ENCODE results near the gene CDK1.

Gene CDK1

DNA sequence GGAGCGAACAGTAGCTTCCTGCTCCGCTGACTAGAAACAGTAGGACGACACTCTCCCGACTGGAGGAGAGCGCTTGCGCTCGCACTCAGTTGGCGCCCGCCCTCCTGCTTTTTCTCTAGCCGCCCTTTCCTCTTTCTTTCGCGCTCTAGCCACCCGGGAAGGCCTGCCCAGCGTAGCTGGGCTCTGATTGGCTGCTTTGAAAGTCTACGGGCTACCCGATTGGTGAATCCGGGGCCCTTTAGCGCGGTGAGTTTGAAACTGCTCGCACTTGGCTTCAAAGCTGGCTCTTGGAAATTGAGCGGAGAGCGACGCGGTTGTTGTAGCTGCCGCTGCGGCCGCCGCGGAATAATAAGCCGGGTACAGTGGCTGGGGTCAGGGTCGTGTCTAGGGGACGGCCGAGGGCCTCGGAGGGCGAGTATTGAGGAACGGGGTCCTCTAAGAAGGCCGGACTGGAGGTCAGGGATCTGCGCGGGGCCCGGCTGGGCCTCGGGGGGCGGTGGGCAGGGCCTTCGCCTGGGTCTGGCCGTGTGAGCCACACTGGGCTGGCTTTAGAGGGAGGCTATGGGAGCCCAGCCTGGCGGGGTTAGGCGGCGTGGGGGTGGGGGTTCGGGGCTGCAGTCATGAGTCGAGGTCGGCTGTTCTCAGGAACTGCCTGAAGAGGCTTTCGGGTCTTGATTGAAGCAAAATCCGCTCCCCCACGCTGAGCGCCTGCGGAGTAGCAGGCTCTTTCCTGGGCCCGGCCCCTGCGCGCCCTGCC is at the start of gene CDK1:
TSS of gene CDK1 (plus strand) at position 265 of the 757 bp plus-strand sequence. CDS start 1,688 bp downstream, outside the sequence.
- DNase-seq (ENCODE audit: low read depth in 2 of 2) = peak; percentile 82 to 88

GRCh38 chr10:60729106-60729505 is 49.2 kb upstream of the CDK1 start:
- DNase-seq (ENCODE audit: low read depth in 2 of 2) = no peak

GRCh38 chr10:60731134-60731885 is 47.0 kb upstream of the CDK1 start:
- DNase-seq (ENCODE audit: low read depth in 2 of 2) = no peak

DNA sequence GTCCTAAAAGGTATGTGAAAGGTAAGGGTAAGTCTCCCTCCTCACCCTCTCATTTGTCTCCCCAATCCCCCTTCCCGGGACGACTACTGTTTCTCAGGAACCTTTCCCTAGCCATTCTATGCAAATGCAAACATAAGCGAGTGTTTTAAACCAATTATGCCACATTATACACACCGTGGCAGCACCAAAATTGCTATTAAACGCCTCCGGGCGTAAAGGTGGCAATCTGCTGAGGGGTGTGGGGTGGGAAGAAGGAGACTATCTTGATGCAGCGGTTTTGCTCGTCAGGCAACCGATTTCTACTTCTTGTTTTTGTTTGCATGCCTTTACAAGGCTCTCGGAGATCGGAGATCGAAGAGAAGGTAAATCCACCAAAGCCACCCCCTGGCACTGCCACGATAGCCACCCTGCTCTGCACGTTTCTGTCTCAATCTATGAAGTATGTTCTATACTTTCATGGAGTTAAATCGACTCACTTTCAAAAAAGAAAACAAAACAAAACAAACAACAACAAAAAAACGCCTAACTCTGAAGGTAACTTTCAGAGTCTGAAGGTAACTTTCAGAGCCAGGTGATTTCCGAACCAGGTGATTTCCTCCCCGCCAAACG is 46.0 kb upstream of the CDK1 start:
- no peak for DNase-seq (ENCODE audit: low read depth in 2 of 2)

- no peak for DNase-seq (ENCODE audit: low read depth in 2 of 2)
These were observed 45.3 kb upstream of the CDK1 start for GRCh38 chr10:60732807-60733516.

GRCh38 chr10:60733517-60733822 is 44.8 kb upstream of the CDK1 start:
- no peak for DNase-seq (ENCODE audit: low read depth in 2 of 2)

DNA sequence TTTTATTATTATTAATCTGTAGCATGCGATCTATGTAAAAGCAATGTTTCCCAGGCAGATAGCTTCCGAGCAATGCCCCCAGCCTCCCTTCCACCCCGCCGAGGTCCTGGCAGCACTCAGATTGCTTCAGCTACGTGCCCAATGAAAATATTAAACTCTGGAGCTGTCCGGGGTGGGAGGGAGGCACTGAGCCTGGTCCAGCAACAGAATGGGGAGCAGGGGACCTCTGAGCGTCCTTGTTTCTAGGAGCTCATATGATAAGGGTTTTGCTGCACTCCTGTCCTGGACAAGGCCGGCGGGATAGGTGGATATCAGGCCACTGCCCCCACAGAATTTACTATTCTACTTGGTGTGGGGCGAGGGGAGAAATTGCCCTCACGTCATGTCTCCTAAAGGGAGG is 44.5 kb upstream of the CDK1 start:
- no peak for DNase-seq (ENCODE audit: low read depth in 2 of 2)

- no peak for DNase-seq (ENCODE audit: low read depth in 2 of 2)
These were observed 44.1 kb upstream of the CDK1 start for GRCh38 chr10:60734226-60734625.

- DNase-seq (ENCODE audit: low read depth in 2 of 2) = no peak
These were observed 43.0 kb upstream of the CDK1 start for GRCh38 chr10:60735244-60735643.

DNA sequence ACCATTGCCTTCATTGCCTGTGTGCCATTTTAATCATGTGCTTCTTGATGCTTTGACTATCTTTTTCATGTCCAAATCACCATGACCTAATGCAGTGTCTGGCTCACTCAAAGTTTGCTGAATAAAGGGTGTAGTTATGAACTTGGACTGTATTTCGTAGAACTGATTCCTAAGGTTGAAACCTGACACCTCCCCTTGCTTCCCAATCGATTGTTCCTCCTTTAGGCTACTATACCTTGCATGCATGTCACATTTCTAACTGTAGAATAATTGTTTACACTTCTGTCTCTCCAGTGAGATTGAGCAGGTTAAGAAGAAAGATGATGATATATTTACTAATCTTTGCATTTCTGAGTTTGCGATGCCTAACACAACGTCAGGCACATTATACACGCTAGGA is 41.0 kb upstream of the CDK1 start:
- DNase-seq (ENCODE audit: low read depth in 2 of 2) = no peak

DNA sequence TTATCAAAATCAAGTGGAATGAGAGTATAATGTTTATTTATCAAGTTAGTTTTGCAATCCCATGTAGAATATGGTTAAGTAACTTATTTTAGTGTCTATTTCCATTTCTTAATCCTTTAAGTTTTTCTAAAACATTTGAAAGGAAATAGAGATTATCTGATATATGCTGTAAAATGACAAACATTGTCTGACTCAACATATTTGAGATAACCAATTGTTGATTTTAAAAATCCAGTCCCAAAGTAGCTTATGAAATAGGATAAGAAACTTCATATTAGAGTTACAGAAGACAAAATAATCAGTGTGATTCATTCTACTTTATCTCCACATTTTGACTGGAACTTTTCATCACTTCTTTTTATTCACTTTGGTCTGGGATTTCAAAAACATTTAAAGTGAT is 38.7 kb upstream of the CDK1 start:
- DNase-seq (ENCODE audit: low read depth in 2 of 2) = no peak

DNA sequence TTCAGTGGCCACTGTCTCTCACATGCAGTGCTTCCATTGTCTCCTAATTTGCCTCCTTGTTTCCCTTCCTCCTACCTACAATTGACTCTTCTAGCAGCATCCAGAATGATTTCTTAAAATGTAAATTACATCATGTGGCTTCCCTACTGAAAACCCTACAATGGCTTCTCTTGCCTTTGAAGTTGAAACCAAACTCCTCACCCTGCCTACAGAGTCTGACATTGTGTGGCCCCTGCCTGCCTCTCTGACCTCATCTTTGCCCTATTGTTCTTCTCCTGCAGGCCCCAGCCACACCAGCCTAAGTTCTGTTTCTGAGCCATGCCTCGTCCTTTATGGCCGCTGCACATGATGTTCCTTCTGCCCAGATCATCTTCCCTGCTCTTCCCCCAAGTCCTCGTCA is 35.8 kb upstream of the CDK1 start:
- no peak for DNase-seq (ENCODE audit: low read depth in 2 of 2)

- no peak for DNase-seq (ENCODE audit: low read depth in 2 of 2)
These were observed 30.3 kb upstream of the CDK1 start for GRCh38 chr10:60747817-60748469.

- no peak for DNase-seq (ENCODE audit: low read depth in 2 of 2)
These were observed 25.1 kb upstream of the CDK1 start for GRCh38 chr10:60753152-60753551.

DNA sequence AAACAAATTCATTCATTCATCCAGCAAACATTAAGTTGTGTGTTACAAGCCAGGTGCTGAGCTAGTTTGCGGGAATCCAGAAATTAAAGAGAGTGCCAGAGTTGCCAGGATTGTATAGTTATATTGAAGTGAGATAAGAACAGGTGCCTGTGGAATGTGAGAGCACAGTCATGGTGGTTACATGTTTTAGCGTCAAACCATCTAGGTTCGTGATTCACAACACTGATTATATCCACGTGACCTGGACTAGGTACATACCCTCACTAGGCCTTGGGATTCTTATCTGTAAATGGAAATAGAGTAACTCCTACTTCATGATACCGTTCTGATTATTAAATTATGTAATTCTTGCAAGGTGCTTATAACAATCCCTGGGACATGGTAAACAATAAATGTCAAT is 24.5 kb upstream of the CDK1 start:
- DNase-seq (ENCODE audit: low read depth in 2 of 2) = no peak

- DNase-seq (ENCODE audit: low read depth in 2 of 2) = no peak
These were observed 20.8 kb upstream of the CDK1 start for GRCh38 chr10:60757420-60757895.

DNA sequence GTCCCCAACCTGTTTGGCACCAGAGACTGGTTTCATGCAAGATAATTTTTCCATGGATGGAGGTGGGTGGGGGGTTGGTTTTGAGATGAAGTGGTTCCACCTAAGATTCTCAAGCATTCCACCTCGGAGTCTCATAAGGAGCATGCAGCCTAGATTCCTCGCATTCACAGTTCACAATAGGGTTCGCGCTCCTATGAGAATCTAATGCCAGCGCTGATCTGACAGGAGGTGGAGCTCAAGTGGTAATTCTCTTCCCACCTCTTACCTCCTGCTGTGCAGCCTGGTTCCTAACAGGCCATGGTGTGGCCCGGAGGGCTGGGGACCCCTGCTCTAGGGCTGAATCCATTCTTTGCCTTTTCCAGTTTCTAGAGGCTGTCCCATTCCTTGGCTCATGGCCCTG is 19.1 kb upstream of the CDK1 start:
- DNase-seq (ENCODE audit: low read depth in 2 of 2) = no peak

DNA sequence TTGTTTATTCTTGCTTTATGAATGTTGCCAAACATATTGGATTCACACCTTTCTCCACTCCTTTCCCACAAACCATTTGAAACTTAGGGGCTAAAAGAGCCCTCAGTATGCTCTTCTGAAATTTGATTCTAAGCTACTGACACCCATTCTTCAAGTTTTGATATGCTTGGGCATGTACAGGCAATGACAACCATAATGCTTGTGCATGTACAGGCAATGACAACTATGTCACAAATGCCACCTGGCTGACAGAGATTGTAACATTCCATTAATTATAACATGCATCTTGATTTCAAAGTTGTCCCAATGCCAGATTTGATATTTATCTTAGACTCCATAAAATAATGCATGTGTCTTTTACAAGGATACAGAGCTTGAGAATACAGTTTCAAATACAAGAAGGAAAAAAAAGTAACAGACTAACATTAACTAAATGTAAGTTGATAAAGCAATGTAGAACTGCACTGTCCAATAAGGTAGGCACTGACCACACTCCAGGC is 17.5 kb upstream of the CDK1 start:
- no peak for DNase-seq (ENCODE audit: low read depth in 2 of 2)

- DNase-seq (ENCODE audit: low read depth in 2 of 2) = no peak
These were observed 15.7 kb upstream of the CDK1 start for GRCh38 chr10:60762554-60762953.

GRCh38 chr10:60767424-60767823 is 10.9 kb upstream of the CDK1 start:
- no peak for DNase-seq (ENCODE audit: low read depth in 2 of 2)

- DNase-seq (ENCODE audit: low read depth in 2 of 2) = no peak
These were observed 8.9 kb upstream of the CDK1 start for GRCh38 chr10:60769406-60769805.

Measured in stimulated activated CD4-positive, alpha-beta T cell treated with anti-CD3 and anti-CD28 coated beads, Interleukin-1b, Interleukin-23, amount 100 ng/mL, for 1 hour (primary cell).